DLD1 (cell line): ENCODE measurements around the gene ZNF609.
"Not testable (repeated sequence)": the region's sequence is repeated elsewhere in the genome, so short reads cannot be mapped to it uniquely, and the experiment has no call there.

Experiments
- in situ Hi-C: cut with HindIII; loops from 2 replicates; pipeline ENCODE4 v1.10.0; 2017; ENCODE audit warnings: low sequenced_read_pairs

ZNF609 gene

DNA sequence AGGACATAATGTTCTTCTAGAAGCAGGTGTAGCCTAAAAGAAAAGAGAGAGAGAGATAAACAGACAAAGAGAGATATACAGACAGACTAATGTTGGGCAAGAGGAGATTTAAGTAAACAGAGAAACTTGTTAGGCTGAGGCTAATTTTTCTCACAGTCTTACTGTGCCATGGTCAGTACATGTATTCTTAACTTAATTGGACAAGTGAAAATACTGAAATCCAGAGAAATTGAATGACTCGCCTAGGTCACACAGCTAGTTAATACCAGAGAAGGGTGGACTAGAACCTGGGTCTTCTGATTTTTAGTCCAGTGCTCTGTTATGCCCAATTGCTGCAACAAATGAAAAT lies 6.7 kb upstream of the ZNF609 start:
- in situ Hi-C loops, result no loop called here

DNA sequence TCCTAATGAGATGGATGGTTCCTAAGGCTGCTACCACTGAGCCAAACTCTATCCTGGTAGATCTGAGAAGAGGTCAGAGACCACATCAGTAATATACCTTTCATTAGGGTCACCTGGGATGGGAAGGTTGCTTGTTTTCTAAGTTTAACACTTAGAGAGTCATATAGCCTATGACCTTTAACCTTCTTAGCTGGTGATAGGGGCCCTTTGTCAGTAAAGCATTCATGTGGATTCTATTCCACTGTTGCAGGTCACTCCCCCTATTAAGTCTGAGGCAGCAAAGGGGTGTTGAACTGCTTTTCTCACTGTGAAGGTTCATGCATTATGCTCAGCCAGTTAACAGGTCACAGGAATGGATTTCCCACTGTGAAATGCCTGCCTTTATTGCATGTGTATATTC lies 6.1 kb upstream of the ZNF609 start:
- in situ Hi-C loops, result no loop called here

DNA sequence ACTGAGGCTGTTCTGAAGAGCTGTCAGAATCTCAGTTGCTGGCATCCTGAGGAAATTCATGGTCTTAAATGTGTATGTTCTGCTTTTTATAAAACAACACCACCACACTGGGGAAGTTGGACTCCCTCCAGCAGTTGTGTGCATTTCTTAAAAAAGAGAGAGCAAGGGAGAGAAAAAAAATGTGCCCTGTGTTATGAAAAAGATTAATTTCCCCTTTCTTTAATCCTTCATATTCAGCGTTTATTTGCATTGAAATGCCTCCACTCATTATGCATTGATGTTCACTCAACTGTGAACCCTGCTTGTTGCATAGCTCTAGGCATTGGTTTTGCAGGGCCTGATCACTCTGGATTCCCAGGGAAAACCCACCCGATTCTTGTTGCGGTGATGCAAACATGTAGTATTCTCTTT lies 4.4 kb upstream of the ZNF609 start:
- in situ Hi-C loops, result no loop called here

DNA sequence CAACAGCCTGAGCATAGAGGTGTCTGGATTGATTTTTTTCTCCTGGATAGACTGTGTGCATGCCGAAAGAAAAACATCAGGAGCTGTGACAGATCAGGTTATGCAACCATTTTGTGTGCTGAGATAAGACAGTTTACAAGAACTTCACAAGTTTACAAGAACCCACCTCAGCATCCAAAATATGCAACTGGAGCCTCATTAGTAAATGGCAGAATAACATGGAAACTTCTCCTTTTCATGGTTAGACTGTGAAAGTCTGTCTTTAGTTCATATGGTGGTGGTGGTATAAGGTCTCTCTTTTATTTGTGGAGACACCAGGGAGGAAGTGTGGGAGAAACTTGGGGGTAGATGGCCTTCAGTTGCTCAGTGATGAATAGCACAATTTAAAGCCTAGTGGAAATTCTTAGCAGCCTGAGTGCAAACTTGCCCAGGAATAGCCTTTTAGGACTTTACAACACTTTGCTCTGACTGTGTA lies 3.7 kb upstream of the ZNF609 start:
- in situ Hi-C loops, result no loop called here

DNA sequence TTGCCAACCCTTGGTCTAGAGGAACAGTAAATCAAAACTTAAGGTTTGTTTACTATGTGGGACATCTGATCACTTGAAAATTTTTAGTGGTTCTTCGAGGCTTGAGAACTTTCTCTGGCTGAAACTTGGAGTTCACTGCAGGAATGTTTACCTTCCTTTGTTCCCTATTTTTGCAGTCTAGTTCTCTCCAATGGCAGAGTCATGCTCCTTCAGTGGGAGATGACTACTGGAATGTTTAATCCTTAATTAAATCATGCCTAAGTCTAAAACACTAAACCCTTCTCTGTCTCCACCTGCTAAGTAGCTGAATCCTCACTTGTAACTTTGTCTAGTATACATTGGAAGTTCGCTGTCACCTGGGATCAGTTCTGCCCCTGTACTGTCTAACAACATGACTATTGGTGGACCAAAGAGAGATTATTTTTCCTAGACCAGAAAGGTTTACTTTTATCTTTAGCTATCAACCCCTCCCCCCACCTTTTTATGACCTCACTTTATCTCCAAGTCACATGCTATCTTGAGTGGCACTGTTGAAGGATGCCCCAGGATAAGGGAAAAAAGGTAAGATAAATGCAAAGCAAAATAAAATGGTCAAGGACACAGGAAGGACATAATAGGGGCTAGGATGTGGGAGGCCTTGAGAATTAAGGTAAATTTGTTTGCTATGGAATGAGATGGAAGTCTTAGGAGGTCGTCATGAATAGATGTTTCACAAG lies 1.2 kb upstream of the ZNF609 start:
- in situ Hi-C loops, result no loop called here

DNA sequence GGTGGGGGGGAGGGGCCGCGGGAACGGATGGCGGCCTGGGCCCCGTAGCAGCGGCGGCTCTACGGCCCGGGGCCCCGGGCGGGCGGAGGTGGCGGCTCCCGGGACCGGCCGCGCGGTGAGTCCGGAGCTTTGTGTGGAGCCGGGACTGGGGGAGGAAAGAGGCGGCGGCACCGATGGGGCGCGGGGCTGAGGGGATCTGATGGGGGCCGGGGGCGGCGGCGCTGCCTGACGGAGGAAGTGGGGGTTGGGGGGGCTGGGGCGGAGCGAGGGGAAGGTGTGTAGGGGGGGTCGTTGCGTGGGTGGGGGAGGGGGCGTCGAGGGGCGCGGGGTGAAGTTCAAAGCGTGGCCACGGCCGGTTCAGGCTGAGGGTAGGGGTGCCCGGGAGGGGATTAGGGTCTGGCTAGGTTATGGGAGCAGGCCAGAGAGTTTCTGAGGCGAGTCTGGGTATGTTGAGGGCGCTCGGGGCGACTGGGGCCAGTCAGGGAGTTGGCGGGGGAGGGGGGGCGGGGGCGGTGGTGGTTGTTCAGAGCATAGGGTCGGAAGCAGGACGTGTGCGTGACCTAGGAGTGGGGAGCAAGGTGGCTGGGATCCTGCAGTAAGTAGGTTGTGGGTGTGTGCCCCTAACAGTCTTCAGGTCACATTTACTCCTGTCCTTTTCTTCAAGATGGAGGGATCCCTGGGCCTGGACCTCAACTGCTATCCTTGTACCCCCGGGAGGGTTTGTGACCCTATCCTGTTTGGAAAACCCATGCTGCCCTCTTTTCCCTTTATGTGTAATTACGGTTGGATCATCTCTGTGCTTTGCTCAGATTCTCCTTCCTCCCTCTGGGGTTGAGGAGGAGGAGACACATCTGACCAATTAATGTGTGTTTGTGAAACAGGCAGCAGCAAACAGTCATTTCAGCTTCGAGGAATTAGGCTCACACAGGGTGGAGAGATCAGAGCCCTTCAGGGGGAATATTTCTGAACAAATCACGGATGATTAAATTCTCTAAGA lies 644 bp downstream of the ZNF609 start:
- in situ Hi-C loops, result no loop called here

DNA sequence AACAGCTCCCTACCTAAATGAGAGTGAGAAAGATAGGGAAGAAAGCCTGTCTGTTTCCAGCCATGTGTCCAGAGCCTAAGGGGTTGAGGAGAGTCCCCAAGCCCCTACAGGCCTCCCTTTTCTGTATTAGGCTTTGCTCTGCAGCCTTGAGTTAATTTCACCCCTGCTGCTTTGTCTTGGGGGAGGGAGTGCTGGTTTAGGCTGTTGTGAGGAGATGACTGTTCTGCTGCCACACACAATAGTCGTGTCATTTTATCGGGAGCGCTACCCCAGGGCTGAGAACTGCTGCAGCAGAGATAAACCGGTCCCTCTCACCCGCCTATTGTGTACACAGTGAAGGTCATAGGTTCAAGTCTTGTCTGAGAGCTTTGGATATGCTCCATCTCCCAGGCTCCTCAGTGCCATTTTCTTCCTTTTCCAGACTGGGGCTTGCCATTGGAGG lies 1.4 kb downstream of the ZNF609 start:
- in situ Hi-C loops, result no loop called here

DNA sequence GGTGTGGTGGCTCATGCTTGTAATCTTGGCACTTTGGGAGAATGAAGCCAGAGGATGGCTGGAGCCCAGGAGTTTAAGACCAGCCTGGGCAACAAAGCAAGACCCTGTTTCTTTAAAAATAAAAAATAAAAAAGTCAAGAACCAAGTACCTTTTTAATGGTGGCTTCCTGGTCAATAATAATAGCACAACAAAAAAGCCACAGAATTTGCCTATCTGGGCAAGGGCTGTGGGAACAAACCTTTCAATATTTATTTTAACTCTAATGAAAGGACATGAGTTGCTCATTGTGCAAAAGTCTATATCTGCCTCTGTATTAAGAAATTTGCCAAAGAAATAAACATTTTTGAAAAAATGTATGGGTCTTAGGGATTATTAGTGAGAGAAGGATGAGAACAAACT lies 2.1 kb downstream of the ZNF609 start:
- in situ Hi-C loops, result no loop called here

DNA sequence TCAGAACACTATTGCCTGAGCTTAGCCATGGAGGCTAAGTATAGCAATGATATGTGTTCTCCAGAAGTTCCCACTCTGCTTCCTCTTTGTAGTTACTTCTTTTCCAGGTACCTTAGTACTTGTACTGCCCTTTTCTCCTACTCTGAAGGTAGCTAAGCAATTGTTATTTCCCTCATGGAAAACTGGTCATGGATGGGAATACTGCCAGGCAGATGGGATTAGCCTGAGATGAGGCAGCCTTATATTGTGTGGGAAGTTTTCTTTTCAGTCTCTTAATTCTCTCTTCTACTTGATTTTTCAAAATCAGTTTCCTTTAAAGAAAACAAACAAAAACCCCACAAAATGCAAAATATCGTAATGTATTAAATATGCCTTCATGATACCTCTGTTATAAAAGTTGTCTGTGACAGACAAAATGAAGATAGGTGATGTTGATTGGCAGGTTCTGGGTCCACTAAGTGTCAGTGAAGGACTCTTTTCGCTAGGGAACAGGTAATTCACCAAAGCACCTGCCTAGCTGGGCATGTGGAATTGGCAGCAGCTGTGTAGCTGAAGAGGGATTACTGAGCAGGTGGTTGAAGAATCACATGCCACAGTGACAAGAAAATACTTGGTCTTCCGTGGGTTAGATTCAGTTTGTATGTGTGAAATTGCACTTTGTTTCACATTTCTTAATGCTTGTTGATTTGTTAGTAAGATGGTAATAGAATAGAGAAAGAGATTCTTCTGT lies 4.1 kb downstream of the ZNF609 start:
- in situ Hi-C loops, result no loop called here

DNA sequence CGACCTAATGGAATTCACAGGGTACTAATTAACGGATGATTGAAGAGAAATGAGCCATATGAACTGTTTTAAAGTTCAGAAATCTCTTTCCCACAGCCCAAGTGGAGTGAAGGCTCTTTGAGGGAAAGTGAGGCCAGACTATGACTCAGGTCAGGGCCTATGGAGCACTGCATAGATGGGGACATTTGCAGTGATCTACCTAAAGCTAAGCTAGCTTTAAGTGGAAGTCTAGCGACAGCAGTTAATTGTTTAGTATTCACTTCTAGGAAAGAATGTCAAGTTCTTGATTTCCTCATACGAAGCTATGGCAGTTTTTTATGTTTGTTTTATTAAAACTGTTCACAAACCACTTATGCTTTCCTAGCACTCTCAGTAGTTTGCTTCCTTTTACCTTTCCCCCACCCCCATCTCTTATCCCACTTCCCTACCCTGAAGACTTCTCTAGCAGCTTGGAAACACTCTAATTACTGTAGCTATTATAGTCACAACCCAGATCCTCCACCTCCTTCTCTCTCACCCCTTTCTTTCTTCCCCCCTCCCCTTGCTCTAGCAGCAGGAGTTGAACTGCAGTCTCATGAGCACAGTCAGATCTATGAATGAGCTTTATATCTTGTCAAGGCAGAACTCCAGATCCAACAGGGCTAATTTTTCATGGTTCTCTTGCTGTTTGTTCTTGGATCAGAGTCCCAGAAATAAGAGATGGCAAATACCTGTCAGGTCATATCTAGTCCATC lies 6.2 kb downstream of the ZNF609 start:
- in situ Hi-C loops, result no loop called here

DNA sequence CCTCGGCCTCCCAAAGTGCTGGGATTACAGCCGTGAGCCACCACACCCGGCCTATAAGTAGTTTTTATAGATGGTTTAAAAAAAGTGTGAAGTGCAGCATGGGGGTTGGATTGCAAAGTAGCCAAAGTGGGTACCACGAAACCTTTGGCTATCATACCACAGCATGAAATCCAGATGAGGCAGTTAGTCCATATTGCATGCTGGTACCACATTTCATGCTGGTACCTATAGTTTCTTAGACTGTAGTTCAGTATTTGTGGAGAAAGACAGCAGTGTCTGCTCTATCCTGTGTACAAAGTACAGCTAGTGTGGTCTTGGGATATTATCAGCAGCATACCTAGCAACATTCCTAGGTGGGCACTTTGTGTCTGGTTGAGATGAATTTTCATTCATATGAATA lies 11.8 kb downstream of the ZNF609 start:
- in situ Hi-C loops, result no loop called here

DNA sequence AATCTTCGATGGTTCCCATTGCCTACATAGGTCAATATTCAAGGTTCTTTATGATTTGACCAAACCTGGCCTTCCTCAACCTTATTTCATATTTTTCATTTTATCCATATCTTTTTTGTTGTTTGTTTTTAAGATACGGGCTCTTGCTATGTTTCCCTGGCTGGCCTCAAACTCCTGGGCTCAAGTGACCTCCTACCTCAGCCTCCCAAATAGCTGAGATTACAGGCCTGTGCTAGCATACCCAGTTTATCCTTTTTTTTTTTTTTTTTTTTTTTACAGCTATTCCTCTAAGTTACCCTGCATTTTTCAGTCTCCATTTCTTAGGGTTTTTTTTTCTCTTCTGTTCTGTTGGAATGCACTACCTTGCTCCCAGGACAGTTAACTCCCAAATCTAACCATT lies 14.5 kb downstream of the ZNF609 start:
- in situ Hi-C loops, result no loop called here

DNA sequence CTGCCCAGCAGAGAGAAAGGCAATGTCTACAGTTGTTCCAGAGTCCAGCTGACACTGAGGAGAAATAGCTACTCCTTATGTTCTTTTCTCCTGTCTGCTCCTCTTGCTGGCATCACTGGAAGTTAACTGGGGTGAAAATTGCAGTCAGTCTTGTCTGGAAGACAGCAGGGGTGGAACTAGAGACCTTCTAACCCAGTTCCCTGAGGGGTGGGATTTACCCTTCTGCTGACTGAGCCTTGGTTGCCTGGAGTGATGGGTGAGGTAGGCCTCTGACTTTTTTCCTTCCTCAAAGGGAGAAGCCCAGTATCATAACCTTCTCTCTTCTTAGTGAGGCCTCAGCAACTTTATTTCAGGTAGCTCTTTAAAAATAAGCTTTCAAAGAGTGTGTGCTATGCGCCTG lies 16.2 kb downstream of the ZNF609 start:
- in situ Hi-C loops, result no loop called here

DNA sequence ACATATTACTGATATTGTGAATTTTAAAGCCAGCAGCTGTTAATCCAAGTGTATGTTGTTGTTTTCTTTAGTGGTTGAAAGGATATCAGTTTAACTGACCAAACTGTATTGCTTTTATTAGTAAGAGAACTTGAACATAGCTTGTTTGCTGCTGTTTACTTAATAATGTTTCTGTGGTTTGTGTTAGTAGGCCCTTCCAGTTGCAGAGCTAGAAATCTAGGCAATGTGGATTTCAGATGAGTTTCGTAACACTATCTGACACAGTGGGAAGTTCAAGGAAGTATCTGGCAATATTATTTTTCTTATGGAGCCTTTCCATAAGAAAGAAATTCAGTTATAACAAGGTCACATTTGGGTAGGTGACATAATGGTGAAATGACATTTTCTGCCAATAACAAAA lies 18.5 kb downstream of the ZNF609 start:
- in situ Hi-C loops, result no loop called here

DNA sequence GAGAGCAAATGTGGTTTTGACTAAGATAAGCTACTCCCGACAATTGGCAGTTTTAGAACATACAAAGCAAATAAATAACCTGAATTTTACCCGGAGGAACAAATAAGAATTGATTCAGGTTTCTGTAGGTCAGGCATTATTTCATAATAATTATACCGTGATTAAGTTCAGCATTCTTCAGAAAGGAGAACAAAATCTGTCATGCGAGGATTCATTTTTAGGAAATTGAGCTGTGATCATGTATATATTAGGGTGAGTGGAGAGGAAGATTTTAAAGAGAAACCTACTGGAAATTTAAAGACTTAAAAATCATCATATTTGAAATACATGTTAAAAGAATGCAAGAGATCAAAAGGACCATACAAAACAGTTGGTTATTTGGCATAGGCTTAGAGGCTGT lies 20.5 kb downstream of the ZNF609 start:
- in situ Hi-C loops, result no loop called here

DNA sequence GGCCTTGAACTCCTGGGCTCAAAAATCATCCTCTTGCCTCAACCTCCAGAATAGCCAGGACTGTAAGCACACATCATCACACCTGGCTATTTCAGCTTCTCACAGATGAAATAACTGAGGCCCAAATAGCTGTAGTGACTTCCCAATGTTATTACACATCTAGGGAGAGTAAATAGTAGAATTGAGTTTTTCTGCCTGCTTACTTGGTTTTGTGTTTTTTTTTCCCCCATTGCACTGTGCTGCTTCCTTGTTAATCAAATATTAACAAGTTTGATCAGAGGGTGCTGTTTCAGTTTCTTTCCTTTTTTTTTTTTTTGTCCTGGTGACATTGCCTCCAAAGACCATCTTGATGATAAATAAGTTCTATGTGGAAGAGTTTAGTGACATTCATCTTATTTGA lies 23.4 kb downstream of the ZNF609 start:
- in situ Hi-C loops, result no loop called here

DNA sequence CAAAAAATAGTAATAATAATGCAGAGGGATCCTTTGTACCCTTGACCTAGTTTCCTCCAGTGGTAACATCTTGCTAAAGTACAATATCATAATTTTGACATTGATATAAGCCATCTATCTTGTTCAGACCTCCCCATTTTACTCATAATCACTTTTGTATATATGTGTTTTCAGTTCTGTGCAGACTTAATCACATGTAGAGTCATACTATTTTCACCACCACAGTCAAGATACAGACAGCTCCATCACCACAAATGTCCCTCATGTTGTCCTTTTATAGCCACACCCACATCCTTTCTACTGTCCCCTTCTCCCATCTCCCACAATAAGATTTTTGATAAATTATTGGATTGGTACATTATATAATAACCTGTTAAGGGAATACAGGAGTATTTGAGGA lies 25.4 kb downstream of the ZNF609 start:
- in situ Hi-C loops, result no loop called here

DNA sequence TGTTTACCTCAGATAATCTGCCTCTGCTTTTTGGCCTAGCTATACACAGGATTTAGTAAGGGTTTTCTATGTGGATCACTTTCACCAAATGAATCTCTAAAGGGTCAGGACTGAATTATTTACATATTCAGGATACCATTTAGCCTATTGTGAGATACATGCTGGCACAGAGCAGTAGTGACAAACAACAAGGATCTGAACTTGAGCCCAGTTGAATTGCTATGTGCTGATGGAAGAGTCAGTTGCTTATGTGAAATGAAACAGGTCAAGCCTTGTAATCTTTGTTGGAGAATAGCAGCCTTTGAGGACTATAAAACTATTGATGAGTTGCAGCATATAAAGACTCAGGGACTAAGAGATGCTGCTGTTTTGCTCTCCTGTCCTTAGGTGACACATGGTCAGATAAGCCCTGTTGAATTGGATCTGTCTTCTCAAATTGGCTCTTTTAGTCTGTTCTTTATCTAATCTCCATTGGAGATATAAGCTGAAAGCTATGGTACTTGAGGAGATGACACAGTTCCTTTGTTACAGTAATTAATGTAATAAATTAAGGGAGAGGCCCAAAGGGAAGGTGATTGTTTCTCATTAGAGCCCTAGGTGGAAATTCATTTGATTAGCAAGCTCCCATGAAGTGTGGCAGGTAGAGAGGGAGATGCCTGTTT lies 30.4 kb downstream of the ZNF609 start:
- in situ Hi-C loops, result no loop called here

DNA sequence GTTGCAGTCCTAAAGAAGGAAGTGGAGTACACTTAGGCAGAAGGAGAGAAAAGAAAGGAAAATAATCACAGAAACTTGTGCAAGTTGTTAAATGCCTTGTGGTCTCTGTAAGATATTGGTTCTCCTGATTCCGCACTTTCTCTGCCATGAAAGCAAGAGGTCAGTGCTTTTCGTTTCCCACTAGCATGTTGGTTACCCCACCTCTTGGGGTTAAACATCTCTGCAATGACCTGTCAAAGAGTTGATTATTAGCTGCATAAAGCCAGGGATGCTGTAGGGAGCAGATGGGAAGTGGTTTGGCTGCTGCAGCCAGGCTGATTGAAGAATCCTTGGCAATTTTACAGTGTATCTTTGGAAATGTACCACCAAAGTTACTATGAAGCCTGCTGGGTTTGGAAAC lies 33.3 kb downstream of the ZNF609 start:
- in situ Hi-C loops, result no loop called here

DNA sequence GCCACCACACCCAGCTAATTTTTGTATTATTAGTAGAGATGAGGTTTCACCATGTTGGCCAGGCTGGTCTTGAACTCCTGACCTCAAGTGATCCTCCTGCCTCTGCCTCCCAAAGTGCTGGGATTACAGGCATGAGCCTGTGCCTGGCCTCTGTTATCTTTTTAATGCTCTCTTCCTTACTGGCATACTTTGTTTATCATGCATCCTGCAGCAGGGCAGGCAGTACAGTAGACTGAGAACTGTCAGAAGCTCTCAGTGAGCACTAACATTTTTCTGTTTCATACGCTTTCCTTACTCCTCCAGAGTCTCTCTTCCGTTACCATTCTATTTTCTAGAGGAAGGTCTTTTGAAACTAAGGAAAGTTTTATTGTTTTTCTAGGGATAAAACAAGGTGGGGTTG lies 35.6 kb downstream of the ZNF609 start:
- in situ Hi-C loops, result not testable (repeated sequence)
